GM18907 (cell line): ENCODE results near the gene FRMD8.
"Not testable (repeated sequence)": the region's sequence is repeated elsewhere in the genome, so short reads cannot be mapped to it uniquely, and the experiment has no call there.

Source experiments
- ATAC-seq: cut with Tn5 transposase; IDR thresholded peaks from one replicate; pipeline ENCODE4 v1.9.1; 2021; ENCODE audit warnings: mild to moderate bottlenecking, moderate library complexity; ENCODE audit not compliant: unreplicated experiment

Gene FRMD8

DNA sequence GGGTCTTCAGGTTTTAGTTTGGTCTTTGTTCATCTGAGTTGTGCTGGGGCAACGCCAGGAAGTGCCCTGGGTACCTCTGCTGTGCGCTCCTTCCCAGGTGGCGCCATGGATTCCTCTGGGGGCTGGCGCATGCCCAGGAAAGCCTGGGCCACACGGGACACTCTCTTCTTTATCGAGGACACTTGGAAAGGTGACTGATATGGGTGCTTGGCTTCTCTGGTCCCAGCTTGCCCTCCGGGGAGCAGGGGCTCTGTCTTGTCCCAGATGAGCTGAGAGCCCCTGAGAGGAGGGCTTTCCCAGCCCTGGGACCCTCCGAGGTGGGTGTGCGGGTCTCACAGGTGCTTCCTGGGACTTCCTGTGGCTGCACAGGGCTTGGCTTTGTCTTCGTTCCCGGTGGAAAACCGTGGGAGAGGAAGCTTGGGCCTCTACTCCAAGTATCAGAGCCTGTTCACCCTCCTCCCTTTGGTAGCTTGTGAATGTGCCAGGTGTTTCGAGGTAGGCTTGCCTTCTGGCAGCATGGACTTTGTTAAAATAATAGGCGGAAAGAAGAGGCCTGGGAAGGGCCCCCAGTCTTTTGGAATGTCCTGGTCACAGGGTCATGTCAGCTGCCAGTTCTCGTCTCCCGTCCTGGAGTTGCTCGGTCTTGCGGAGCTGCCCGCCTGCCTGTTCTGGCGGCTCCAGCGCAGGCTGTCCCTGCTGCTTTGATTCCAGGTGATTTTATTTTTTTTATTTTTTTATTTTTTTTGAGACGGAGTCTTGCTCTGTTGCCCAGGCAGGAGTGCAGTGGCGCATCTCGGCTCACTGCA is 26.0 kb downstream of the FRMD8 start:
- ATAC-seq = no peak

DNA sequence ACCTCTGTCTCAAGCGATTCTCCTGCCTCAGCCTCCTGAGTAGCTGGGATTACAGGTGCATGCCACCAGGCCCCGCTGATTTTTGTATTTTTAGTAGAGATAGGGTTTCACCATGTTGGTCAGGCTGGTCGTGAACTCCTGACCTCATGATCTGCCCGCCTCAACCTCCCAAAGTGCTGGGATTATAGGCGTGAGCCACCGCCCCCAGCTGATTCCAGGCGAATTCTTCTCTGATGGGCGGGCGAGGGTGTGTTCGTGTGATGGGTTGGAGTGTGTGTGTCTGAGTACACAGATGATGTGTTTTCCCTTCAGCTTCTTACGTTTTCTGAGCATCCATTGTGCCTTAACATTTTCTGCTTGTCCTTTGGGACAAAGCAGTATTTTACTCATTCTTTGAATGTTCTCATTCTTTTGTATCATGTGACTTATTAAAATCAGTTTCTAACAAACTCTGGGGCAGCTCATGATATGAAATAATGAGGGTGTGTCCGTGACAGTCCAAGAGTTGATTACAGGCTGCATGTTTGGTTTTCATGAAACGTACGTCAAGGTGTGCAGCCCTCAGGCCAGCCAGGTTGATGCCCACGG is 26.7 kb downstream of the FRMD8 start:
- ATAC-seq = not testable (repeated sequence)

DNA sequence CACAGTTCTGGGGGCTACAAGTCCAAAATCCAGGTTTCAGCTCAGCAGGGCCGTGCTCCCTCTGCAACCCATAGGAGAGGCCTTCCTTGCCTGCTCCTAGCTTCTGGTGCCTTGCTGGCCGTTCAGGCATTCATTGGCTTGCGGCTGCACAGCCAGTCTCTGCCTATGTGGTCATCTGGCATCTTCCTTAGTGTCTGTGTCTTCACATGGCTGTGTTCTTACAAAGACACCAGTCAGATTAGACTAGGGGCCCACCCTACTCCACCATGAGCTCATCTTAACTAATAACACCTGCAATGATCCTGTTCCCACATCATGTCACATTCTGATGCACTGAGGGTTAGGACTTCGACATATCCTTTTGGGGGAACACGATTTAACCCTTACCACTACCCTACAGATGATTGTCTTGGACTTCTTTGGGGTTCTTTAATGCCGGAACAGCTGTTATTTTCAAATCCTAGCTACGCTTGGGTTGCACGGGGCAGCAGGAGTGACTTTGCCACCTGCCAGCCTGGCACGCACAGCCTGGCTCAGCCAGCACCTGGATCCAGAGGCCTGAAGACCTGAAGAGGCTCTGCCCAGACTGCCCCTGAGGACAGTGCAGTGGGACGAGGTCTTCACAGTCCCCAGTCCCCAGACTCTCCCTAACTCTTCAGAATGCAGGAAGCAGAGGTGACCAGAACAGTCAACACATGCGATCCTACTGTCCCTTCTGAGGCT is 28.5 kb downstream of the FRMD8 start:
- no peak for ATAC-seq

DNA sequence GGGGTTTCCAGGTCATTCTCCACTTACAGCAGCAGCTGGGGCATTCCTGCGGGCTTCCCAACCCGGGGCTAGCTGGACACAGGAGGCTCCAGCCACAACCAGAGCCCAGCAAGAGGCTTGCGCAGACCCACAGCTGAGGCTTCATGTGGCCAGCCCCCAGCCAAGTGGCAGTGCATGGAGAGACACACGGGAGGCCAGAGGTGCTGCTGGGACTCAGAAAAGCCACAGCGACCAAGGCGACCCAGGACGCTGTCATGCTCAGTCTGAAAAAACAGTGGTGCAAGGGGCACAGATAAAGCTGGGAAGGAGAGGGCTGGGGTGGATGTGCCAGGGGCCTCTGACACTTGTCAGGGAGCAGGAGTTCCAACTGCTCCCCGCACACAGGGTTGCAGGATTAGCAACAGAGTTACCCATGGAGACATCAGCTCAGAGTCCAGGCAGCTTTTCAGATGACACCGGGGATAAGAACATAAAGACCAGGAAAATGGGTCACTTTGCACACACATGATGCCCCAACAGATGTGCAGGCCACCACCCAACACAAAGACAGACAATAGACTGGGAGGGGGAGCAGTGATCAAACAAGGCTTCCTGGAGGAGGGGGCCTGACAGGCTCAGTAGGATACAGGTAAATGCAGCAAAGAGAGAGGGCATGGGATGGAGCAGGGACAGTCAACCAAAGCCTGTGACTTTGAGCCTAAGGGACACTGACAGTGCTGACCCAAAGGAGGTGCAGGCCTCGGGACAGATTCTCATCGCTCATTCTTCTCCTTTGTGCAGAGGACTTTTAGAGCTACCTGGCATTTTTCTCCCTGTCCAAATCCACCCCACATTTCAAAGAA is 29.3 kb downstream of the FRMD8 start:
- no peak for ATAC-seq

DNA sequence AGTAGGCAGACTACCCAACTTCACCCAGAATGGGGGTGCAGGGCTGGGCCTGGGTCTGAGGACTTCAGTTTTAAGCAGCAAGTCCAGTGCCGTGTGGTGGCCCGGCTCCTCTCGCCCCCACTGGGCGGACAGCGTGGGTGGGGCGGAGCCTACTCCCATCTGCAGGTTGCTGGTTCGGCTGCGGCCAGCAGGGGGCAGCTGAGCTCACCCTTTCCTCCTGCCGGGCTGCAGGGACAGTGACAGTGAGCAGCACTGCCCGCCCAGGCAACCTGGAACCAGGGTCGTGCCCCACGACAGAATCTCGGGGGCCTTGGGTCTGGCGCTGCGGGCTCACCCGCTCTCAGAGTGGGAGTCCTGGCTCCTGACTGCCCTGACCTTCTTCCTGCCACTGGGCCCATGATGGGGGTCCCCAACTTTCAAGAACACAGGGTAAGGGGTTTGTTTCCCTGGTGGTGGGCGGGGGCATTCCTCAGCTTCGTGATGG is 29.9 kb downstream of the FRMD8 start:
- peak; percentile 29 for ATAC-seq

DNA sequence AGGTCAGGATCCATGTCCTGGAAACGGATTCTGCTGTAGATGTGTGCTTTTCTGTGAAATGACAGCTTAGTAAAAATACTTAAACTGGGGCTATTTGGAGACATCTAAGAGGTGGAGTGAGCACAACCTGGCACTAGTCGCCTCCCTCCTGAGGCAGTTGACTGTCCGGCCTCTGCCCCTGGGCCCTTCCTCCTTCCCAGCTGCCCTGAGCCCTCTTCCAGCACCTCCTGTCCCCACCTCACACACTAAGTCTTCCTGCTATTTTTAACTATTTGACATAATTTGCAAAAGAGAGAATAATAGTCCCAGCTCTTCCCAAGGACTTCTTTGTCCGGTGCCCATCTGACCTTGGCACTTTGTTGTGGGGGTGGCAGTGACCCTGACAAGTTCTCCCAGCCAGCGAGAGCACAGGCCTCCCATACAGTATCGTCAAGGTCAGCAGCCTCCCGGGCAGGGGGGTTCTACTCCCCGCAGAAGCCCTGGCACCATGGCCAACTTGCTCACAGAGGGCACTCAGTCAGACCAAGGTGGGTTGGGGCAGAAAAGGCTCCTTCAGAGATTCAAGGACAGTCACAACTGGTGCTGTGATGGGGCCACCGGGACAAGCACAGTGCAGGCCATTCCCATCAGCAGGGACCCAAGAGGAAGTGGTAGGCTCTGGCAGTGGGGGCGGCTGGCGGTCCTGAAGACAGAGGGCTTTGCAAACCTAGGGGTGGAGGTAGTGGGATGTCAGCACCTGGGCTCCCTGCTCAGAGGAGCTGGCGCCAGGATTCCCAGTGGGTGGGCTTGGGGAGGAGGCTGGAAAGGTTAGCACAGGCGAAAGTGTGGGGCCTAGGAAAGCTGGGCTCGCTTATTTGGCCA is 30.6 kb downstream of the FRMD8 start:
- ATAC-seq = no peak

DNA sequence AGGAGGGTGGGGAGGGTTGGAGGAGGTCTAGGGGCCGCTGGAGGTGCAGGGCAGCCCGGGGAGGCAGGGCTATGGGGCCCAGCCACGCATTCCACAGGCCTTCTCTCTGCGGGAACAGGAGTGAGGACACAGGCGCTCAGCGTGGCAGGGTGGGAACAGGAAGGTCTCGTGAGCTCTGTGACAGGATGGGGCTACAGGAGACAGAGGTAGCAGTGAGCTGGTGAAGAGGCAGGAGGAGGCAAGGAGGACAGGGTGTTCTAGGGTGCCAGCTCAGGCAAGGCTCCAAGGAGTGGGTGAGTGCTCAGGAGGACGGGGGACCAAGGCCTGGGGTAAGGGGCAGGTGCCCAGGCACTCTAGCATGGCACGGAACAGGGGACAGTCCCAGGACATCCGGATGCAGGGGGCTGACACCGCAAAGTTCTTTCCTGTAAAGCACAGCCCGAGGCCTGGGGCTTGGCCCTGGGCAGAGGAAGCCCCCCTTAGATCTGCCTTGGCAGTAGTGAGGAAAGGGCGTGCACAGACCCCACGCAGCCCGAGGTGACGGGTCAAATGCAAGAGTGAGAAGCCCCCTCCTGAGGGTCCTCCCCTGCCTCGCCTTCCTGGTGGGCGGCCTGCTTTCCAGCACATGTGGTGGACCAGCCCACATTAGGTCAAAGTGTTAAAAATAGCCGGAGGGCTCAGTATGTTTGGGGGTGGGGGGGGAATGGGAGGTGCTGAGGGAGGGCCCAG is 31.4 kb downstream of the FRMD8 start:
- ATAC-seq = no peak

DNA sequence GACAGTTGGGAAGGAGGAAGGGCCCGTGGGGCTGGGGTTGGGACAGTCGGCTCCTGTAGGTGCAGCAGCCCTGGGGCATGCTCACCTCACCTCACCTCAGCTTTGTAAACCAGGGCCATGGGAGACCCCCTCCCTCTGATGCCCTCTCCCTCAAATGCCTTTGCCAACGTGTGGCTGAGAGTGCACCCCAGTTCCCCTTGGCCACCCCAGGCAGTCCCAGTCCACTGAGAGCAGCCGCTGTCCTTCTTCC is 31.9 kb downstream of the FRMD8 start:
- peak; percentile 0 for ATAC-seq

DNA sequence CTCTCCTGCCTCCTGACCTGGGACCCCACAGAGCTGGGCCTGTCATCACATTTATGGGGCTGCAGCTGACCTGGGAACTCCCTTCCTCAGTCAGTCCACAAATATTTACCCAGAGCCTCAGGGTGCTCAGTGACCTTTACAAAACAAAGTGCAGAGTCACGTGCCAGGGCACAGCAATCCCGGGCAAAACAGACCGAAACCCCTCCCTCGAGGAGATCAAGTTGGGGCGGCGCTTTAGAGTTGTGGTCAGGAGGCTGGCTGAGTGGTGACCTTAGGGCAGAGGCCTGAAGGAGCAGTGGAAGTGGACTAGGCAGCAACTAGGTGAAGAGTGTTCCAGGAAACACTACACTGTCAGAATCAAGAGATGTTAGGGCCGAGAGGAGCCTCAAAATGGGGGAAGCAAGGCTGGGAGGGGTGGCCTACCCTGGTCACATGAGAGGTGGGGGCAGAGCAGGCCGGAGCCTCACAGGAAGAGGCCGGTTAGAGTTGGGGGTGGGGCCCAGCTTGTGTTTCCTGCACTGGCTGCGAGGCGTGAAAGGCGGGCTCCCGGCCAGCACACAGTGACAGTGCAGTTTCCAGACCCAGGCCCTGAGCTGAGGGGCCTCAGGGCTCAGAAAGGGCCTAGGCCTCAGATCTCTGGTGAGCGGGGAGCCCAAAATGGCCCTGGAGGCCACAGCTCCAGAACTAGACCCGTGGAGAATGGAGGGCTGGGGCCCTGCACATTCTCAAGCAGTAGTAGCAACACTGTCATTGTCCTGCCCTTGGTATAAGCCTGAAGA is 32.4 kb downstream of the FRMD8 start:
- ATAC-seq = peak; percentile 48

DNA sequence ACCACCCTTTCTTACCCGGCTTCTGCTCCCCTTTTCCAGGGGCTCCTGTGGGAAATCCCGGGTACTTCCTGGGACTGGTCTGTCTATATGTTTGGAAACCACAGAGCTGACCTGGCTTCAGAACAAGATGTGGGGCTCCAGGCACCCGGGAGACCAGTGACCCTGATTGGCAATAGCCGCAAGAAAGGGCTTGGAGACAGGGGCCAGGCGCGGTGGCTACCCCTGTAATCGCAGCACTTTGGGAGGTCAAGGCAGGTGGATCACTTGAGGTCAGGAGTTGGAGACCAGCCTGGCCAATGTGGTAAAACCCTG is 33.0 kb downstream of the FRMD8 start:
- no peak for ATAC-seq

DNA sequence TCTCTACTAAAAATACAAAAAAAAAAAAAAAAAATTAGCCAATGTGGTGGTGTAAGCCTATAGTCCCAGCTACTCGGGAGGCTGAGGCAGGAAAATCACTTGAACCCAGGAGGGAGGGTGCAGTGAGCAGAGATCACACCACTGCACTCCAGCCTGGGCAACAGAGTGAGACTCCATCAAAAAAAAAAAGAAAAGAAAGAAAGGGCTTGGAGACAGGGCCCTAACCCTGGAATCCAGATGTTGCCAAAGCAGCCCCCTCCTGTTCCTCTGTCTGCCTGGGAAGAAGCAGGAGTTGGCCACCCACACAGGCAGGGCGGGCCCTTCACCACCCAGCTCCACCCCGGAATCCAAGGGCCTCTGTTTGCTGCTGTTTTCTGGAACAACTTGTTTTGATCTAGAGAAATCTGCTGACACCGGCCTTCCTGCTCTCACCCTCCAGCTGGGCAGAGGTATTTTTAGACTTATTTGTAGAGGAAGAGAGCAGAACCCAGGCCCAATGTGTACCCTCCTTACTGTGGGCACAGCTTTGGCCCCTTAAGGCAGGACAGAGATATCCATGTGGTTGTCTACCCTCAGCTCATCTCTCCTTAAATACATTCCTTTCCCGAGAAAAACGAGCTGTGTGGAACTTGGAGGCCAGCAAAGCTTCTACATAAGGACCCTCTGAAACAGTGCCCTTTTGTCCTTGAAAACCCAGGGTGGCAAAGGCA is 33.5 kb downstream of the FRMD8 start:
- no peak for ATAC-seq

DNA sequence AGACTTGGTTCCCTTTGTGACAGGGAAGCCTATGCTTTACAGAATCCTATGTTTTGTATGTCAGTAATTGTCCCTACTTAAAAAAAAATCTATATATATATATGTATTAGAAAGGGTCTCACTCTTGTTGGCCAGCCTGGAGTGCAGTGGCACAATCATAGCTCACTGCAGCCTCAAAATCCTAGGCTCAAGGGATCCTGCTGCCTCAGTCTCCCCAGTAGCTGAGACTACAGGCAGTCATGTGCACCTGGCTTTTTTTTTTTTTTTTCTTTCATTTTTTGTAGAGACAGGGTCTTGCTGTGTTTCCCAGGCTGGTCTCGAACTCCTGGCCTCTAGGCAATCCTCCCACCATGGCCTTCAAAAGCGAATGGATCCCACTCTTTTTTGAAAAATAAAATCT is 34.1 kb downstream of the FRMD8 start:
- ATAC-seq = no peak

DNA sequence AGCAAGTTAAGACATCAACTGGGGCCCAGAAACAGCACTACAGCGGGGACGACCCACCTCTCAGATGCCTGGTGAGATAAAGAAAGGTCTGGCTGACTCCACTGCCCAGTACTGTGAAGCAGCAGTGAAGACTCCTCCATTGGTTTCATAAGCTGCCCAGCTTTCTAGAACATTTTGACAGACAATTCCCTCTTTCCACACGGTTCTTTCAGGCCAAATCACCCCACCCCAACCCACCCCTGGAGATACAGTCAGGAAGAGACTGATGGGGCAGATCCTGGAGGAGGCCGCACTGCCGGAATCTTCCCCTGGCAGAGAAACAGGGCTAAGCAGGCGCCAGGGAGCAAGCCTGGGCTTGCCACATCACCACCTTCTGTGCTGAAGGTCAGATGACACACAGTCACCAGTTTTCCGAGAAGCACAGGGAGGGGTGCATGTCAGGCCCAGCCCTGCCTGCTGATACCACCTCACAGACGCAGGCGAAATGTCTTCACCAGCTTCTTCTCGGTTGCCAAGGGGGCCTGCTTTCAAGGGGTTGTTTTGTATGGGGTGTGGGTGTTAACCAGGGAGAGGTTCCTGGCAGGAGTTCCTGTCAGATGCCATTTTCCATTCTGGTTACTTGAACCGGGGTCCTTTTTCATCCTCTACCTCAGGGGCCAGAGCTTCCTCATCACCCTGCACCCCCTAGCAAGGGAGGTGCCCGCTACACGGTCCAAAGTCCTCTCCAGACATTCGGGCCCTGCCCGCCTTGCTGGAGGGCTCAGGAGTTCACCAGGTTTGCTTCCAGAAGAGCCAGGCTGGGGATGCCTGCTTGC is 34.7 kb downstream of the FRMD8 start:
- peak; percentile 16 for ATAC-seq

DNA sequence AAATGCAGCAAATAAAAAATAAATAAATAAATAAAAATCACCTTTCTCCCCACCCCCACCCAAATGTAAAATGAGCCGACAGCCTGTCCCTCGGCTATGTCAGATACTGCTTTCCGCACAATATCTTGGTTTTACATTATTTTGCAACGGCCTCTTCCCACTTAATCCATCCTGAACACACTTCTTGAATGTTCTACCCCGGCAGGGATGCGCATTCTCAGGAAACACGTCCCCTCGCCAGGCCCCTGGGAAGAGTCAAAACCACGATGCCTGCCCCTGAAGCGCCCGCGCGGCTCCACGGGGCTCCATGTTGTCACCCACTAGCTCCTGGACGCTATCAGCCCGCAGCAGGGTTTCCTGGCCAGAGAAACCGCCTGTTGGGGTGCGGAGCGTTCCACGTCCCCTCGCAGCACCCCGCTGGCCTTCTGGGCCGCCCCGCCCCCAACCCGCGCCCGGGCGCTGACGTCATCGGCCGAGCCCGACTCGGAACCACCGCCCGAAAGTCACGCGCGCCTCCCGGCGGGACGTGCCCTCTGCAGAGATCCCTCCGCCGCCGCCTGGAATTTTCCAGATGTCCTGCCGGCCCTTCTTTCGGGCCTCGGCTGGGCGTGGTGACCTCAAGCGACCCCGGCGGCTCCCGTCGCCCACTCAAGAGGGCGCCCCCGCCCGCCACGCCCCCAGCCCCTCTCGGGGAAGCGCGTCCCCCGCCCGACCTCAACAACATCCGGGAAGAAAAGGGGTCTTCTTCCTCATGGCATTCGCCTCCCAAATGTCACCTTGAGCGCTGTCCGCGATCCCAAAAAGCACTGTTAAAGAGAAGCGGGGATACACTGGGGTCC is 35.6 kb downstream of the FRMD8 start:
- no peak for ATAC-seq

DNA sequence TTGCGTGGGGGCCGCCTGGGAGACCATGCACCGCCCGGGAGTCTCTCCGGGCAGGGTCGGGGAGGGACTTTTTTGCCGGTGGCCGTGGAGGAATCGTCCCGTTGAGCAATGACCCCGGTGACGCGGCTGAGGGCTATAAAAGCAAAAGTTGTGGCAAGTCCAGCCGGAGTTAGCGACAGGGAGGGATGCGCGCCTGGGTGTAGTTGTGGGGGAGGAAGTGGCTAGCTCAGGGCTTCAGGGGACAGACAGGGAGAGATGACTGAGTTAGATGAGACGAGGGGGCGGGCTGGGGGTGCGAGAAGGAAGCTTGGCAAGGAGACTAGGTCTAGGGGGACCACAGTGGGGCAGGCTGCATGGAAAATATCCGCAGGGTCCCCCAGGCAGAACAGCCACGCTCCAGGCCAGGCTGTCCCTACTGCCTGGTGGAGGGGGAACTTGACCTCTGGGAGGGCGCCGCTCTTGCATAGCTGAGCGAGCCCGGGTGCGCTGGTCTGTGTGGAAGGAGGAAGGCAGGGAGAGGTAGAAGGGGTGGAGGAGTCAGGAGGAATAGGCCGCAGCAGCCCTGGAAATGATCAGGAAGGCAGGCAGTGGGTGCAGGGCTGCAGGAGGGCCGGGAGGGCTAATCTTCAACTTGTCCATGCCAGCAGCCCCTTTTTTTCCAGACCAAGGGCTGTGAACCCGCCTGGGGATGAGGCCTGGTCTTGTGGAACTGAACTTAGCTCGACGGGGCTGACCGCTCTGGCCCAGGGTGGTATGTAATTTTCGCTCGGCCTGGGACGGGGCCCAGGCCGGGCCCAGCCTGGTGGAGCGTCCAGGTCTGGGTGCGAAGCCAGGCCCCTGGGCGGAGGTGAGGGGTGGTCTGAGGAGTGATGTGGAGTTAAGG is 36.4 kb downstream of the FRMD8 start, which contains the start of gene NEAT1:
NEAT1 (plus strand) TSS at position 166 of the 883 bp plus-strand sequence.
- ATAC-seq = no peak
